ENCODE results near the gene RCN1. TPM values are rescaled to one million over a fixed set of nuclear protein-coding genes. Genes with fewer than 3 reads are reported as not detected.
"Not testable (repeated sequence)": the region's sequence is repeated elsewhere in the genome, so short reads cannot be mapped to it uniquely, and the experiment has no call there.

RCN1 gene
- total RNA-seq, 1 donor from 2014 or later, result 27.5 TPM

DNA sequence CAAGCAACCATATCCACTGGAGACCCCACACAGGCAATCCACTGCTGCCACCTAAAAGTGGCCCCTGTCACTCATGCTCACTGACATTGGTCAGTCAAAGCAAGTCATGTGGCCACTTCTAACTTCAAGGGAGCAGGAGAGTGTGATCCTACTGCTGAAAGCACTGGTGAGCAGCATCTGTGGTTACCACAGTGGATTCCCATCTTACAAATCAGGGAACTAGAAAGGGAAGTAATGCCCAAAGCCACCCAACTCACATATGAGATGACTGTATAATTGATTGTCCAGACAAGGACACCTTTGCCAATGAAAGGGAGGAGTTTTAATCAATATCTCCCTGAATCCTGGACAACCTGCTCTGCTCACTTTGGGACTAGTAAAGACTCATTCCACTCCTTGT is 17.7 kb downstream of the RCN1 start:
- DNase-seq (ENCODE audit: low spot score), result no peak
- intact Hi-C loops (cut with micrococcal nuclease), result no loop called here
- H3K27me3 Mint-ChIP-seq (ENCODE audit: low read depth), result peaks cover 5% of the 10 kb centered on the region
- no peaks in the 10 kb centered on the region for H3K9me3 Mint-ChIP-seq
- H3K4me3 Mint-ChIP-seq (ENCODE audit: low read depth), result no peak overlapping the region
- H3K27ac Mint-ChIP-seq, result no peak overlapping the region
- peaks cover 3% of the 10 kb centered on the region for H3K4me1 Mint-ChIP-seq (ENCODE audit: low read depth)
- H3K36me3 Mint-ChIP-seq (ENCODE audit: low read depth), result peaks cover 15% of the 10 kb centered on the region

DNA sequence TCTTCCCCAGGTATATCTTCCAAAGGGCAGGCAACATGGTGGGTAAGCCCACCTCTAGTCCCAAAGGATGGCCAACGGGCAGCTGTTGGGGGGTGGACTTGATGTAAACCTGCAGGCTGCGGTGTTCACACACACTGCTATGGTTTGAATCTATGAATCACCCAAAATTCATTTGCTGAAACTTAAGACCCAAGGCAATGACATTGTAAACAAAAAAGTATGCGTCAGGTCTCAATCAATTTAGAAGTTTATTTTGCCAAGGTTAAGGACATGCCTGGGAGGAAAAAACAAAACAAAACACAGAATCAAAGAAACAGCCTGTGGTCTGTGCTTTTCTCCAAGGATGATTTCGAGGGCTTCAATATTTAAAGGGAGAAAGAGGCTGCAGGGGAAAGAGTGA is 18.3 kb downstream of the RCN1 start:
- H3K27me3 Mint-ChIP-seq (ENCODE audit: low read depth), result peaks cover 5% of the 10 kb centered on the region
- no peaks in the 10 kb centered on the region for H3K9me3 Mint-ChIP-seq
- no peak overlapping the region for H3K27ac Mint-ChIP-seq
- peaks cover 12% of the 10 kb centered on the region for H3K36me3 Mint-ChIP-seq (ENCODE audit: low read depth)
- no peak for DNase-seq (ENCODE audit: low spot score)
- peaks cover 3% of the 10 kb centered on the region for H3K4me1 Mint-ChIP-seq (ENCODE audit: low read depth)
- intact Hi-C loops (cut with micrococcal nuclease), result no loop called here
- H3K4me3 Mint-ChIP-seq (ENCODE audit: low read depth), result no peak overlapping the region

DNA sequence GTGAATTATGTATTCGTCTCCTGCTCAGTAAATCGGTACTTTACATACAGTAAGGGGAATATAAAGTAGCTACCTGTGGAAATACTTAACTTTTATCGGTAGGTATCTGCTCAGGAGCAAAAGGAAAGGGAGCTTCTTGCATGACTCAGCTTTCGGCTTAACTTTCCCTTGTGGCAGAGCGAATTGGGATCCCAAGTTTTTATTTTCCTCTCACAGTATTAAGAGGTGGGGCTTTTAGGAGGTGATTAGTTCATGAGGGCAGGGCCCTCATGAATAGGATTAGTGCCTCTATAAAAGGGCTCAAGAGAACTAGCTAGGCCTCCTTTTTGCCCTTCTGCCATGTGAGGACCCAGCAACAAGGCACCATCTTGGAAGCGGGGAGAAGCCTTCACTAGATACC is 18.7 kb downstream of the RCN1 start:
- Mint-ChIP-seq H3K9me3 (no peaks in the 10 kb centered on the region), H3K27me3 (ENCODE audit: low read depth) (peaks cover 5% of the 10 kb centered on the region), H3K4me1 (ENCODE audit: low read depth) (peaks cover 3% of the 10 kb centered on the region), H3K4me3 (ENCODE audit: low read depth) (no peak overlapping the region), H3K36me3 (ENCODE audit: low read depth) (peaks cover 11% of the 10 kb centered on the region), H3K27ac (no peak overlapping the region)
- DNase-seq (ENCODE audit: low spot score), result no peak
- intact Hi-C loops (cut with micrococcal nuclease), result no loop called here

DNA sequence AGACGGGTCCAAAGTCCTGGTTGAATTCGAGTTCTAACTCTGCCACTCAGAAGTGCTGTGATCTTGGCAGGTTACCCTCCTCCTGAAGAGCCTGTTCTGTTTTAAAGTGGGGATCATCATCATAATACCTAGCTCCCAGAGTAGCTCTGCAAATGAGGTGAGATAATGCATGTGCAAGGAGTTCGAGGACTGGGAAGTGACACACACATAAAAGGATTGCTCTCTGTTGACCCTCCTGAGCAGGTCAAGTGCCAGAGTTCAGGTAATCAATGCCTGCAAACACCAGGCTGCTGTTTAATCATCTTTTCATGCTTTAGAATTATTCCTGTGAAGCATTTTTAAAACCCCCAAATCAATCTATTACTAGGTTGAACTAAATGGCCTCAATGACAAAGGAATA is 19.9 kb downstream of the RCN1 start:
- Mint-ChIP-seq H3K4me1 (ENCODE audit: low read depth) (peaks cover 3% of the 10 kb centered on the region), H3K36me3 (ENCODE audit: low read depth) (peaks cover 6% of the 10 kb centered on the region), H3K4me3 (ENCODE audit: low read depth) (no peak overlapping the region), H3K9me3 (no peaks in the 10 kb centered on the region), H3K27ac (no peak overlapping the region), H3K27me3 (ENCODE audit: low read depth) (peaks cover 7% of the 10 kb centered on the region)
- intact Hi-C loops (cut with micrococcal nuclease), result no loop called here
- DNase-seq (ENCODE audit: low spot score), result no peak

DNA sequence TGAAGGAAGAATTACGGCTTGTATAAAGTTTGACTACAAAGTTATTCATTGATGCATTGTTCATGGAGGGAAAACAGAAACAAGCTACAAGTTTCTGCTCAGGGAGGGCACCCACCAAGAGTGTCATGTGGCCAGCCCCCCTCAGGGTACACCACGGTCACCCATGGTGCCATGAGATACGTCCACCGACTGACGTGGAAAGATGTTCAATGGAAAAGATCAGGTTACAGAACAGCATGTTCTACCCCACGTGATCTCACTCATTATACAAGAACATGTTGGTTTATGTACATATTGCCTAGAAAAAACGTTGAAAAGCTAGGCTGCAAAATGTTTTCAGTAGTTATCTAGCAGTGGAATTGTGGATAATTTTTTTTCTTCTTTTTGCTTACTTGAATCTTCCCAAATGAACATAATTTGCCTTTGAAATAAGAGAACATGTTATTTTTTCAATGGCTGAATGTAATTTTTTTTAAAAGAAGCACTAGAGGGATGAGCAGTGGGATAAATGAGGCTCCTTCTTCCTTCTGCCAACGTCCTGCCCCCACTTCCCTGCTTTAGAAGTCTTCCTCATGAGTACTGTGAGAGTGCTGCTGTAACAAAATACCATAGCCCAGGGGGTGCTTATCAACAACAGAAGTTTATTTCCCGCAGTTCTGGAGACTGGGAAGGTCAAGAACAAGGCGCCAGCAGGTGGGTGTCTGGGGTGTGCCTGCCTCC is 22.5 kb downstream of the RCN1 start:
- no peak overlapping the region for H3K27ac Mint-ChIP-seq
- H3K4me3 Mint-ChIP-seq (ENCODE audit: low read depth), result no peak overlapping the region
- H3K27me3 Mint-ChIP-seq (ENCODE audit: low read depth), result peaks cover 10% of the 10 kb centered on the region
- H3K4me1 Mint-ChIP-seq (ENCODE audit: low read depth), result no peaks in the 10 kb centered on the region
- intact Hi-C loops (cut with micrococcal nuclease), result no loop called here
- H3K36me3 Mint-ChIP-seq (ENCODE audit: low read depth), result no peaks in the 10 kb centered on the region
- no peak for DNase-seq (ENCODE audit: low spot score)
- no peaks in the 10 kb centered on the region for H3K9me3 Mint-ChIP-seq

DNA sequence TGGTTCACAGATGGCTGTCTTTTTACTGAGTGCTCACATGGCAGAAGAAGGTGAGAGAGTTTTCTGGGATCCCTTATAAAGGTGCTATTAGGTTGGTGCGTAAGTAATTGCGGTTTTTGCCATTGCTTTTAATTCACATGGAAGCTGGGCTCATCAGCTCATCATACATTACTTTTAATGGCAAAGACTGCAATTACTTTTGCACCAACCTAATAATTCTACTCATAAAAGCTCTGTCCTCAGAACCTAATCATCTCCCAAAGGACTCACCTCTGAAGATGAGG is 23.0 kb downstream of the RCN1 start:
- no peaks in the 10 kb centered on the region for H3K9me3 Mint-ChIP-seq
- peaks cover 10% of the 10 kb centered on the region for H3K27me3 Mint-ChIP-seq (ENCODE audit: low read depth)
- H3K4me3 Mint-ChIP-seq (ENCODE audit: low read depth), result no peak overlapping the region
- no peak overlapping the region for H3K27ac Mint-ChIP-seq
- no peak for DNase-seq (ENCODE audit: low spot score)
- intact Hi-C loops (cut with micrococcal nuclease), result no loop called here
- H3K4me1 Mint-ChIP-seq (ENCODE audit: low read depth), result no peaks in the 10 kb centered on the region
- H3K36me3 Mint-ChIP-seq (ENCODE audit: low read depth), result no peaks in the 10 kb centered on the region

DNA sequence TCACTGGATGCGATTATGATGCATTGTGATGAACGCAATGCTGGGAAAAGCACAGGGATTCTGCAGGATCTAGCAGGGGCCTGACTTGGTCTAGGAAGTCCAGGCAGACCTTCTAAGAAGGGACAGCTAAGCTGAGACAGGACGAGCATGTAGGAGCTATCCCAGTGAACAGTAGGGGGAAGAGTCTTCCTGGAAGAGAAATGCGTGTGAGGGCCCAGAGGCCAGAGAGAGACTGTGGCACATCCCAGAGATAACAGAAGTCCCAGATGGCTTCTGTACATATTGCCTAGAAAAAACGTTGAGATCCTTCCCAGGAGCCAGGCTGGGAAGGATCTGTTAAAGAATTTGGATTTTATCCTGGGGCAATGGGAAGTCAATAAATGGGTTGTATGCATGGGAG is 24.6 kb downstream of the RCN1 start:
- no peaks in the 10 kb centered on the region for H3K36me3 Mint-ChIP-seq (ENCODE audit: low read depth)
- no peak overlapping the region for H3K27ac Mint-ChIP-seq
- peaks cover 13% of the 10 kb centered on the region for H3K27me3 Mint-ChIP-seq (ENCODE audit: low read depth)
- H3K4me3 Mint-ChIP-seq (ENCODE audit: low read depth), result no peak overlapping the region
- no peaks in the 10 kb centered on the region for H3K4me1 Mint-ChIP-seq (ENCODE audit: low read depth)
- DNase-seq (ENCODE audit: low spot score), result no peak
- intact Hi-C loops (cut with micrococcal nuclease), result no loop called here
- H3K9me3 Mint-ChIP-seq, result peaks cover 6% of the 10 kb centered on the region

DNA sequence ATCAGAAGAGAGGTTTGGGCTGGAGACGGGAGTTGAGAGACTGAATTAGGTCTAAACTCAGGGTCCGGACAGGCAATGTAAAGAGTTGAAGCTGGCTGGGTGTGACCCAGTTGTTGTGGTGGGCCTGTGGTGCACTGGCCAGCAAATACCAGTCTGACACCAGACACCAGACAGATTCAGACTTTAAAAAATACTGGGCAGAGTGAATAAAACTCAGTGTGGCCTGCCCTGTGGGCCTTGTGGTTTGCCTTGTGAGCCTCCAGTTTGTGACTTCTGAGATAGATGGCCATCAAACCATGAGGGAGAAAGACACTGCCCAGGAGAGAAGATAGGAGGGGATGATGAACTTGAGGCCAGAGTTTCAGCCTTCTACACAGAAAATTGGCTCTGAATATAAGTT is 25.8 kb downstream of the RCN1 start:
- Mint-ChIP-seq H3K9me3 (peaks cover 14% of the 10 kb centered on the region), H3K27me3 (ENCODE audit: low read depth) (peaks cover 13% of the 10 kb centered on the region), H3K4me3 (ENCODE audit: low read depth) (no peak overlapping the region), H3K36me3 (ENCODE audit: low read depth) (no peaks in the 10 kb centered on the region), H3K4me1 (ENCODE audit: low read depth) (peaks cover 4% of the 10 kb centered on the region), H3K27ac (no peak overlapping the region)
- DNase-seq (ENCODE audit: low spot score), result no peak
- intact Hi-C loops (cut with micrococcal nuclease), result no loop called here

DNA sequence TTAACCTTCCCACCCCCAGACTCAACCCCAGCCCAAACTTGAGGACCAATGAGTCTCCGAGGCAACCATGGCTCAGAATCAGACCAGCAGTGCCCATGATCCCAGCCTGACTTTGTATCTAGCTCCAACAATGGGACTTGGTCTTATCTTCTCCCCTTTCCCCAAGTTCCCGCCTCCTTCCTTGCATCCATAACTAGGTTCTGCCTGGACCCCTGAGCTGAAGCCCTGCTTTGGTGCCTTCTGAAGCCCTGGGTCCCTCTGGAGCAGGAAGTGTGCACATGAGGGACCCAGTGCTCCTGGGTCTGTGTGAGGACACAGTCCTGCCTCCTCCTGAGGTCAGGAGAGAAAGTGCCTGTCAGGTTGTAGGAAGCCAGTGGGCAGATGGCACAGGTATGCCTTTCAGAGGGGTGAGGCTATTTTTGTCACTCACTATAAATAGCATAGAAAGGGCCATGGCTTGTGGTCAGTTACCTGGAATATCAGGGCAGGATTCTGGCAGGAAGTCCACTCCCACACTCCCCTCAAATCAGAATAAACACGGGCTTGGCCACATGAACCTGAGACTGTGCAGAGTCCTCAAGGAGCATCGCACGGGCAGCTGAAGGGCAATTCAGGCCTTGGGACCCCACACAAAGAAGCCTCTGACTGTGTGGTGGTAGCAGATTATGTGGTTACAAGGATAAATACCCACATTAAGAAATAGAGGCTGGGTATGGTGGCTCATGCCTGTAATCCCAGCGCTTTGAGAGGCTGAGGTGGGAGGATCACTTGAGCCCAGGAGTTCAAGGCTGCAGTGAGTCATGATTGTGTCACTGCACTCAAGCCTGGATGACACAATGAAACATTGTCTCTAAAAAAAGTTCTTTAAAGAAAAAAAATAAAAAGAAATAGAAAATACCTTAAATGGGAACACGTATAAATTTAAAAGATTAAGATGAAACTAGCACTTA is 27.4 kb downstream of the RCN1 start:
- H3K36me3 Mint-ChIP-seq (ENCODE audit: low read depth), result no peaks in the 10 kb centered on the region
- no peak overlapping the region for H3K27ac Mint-ChIP-seq
- H3K27me3 Mint-ChIP-seq (ENCODE audit: low read depth), result peaks cover 13% of the 10 kb centered on the region
- peaks cover 14% of the 10 kb centered on the region for H3K4me1 Mint-ChIP-seq (ENCODE audit: low read depth)
- no peak overlapping the region for H3K4me3 Mint-ChIP-seq (ENCODE audit: low read depth)
- intact Hi-C loops (cut with micrococcal nuclease), result no loop called here
- no peak for DNase-seq (ENCODE audit: low spot score)
- H3K9me3 Mint-ChIP-seq, result peaks cover 14% of the 10 kb centered on the region

DNA sequence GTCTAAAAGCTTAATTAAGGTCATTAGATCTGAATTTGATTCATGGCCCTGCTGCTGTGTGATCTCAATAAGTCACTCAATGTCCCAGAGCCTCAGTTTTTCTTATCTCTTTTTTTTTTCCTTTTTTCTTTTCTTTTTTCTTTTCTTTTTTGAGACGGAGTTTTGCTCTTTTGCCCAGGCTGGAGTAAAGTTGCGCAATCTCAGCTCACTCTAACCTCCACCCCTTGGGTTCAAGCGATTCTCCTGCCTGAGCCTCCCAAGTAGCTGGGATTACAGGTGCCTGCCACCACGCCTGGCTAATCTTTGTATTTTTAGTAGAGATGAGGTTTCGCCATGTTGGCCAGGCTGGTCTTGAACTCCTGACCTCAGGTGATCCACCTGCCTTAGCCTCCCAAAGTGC is 28.3 kb downstream of the RCN1 start:
- H3K36me3 Mint-ChIP-seq (ENCODE audit: low read depth); intact Hi-C loops (cut with micrococcal nuclease); H3K4me3 Mint-ChIP-seq (ENCODE audit: low read depth); DNase-seq (ENCODE audit: low spot score); H3K27ac Mint-ChIP-seq: not testable (repeated sequence)
- peaks cover 14% of the 10 kb centered on the region for H3K4me1 Mint-ChIP-seq (ENCODE audit: low read depth)
- peaks cover 15% of the 10 kb centered on the region for H3K27me3 Mint-ChIP-seq (ENCODE audit: low read depth)
- H3K9me3 Mint-ChIP-seq, result peaks cover 14% of the 10 kb centered on the region

DNA sequence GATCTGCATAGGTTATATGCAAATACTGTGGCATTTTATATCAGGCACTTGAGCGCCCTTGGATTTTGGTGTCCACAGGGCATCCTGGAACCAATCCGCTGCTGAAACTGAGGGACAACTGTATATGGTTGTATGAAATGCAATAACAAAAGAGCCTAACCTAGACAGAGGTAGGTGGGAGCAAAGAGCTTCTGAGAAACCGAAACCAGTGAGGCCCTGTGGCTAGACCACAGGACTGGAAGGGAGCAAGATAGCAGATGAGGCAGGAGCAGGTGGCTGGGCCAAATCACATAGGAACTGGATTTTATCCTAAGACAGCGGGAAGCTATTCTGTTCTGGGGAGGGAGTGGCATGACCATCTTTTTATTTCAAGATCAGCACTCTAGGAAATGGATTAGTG is 30.1 kb downstream of the RCN1 start:
- DNase-seq (ENCODE audit: low spot score), result peak; percentile 10
- Mint-ChIP-seq H3K9me3 (peaks cover 14% of the 10 kb centered on the region), H3K27ac (no peak overlapping the region), H3K4me3 (ENCODE audit: low read depth) (no peak overlapping the region), H3K4me1 (ENCODE audit: low read depth) (peaks cover 14% of the 10 kb centered on the region), H3K36me3 (ENCODE audit: low read depth) (no peaks in the 10 kb centered on the region), H3K27me3 (ENCODE audit: low read depth) (peaks cover 25% of the 10 kb centered on the region)
- intact Hi-C loops (cut with micrococcal nuclease), result no loop called here

DNA sequence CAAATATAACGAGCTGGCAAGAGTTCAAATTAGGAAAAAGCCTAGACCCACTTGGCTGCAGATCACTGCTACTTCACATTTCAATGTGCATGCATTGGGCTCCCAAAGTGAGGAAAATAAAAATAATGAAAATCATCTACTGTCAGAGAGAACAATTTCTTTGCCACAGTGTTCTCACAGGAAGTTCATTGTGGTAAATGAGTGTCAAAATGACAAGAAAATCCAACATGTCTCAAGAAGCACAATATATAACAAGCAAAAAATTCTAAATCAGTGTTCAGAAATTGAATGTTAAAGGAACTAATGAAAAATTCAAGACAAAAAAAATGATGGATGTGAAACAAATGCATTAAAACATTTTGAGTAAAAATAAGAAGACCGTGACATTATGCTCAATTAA is 31.3 kb downstream of the RCN1 start:
- peaks cover 14% of the 10 kb centered on the region for H3K9me3 Mint-ChIP-seq
- no peak overlapping the region for H3K27ac Mint-ChIP-seq
- peaks cover 14% of the 10 kb centered on the region for H3K4me1 Mint-ChIP-seq (ENCODE audit: low read depth)
- intact Hi-C loops (cut with micrococcal nuclease), result no loop called here
- H3K27me3 Mint-ChIP-seq (ENCODE audit: low read depth), result peaks cover 26% of the 10 kb centered on the region
- no peaks in the 10 kb centered on the region for H3K36me3 Mint-ChIP-seq (ENCODE audit: low read depth)
- DNase-seq (ENCODE audit: low spot score), result no peak
- no peak overlapping the region for H3K4me3 Mint-ChIP-seq (ENCODE audit: low read depth)

DNA sequence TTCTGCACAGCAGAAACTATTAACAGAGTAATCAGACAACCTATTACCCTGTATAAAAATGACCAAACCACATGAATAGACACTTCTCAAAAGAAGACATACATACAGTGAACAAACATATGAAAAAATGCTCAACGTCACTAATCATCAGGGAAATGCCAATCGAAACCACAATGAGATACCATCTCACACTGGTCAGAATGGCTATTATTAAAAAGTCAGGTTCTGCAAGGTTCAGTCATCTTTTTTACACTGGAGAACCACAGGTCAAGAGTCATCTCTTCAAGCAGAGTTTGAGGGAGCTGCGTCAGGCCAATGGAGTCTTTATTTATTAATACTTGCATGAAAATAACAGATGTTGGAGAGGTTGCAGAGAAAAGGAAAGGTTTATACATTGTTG is 40.4 kb downstream of the RCN1 start:
- no peak overlapping the region for H3K4me3 Mint-ChIP-seq (ENCODE audit: low read depth)
- no peaks in the 10 kb centered on the region for H3K4me1 Mint-ChIP-seq (ENCODE audit: low read depth)
- no peak for DNase-seq (ENCODE audit: low spot score)
- no peaks in the 10 kb centered on the region for H3K36me3 Mint-ChIP-seq (ENCODE audit: low read depth)
- H3K27ac Mint-ChIP-seq, result no peak overlapping the region
- no peaks in the 10 kb centered on the region for H3K9me3 Mint-ChIP-seq
- intact Hi-C loops (cut with micrococcal nuclease), result no loop called here
- peaks cover 21% of the 10 kb centered on the region for H3K27me3 Mint-ChIP-seq (ENCODE audit: low read depth)

All from activated T-helper 2 cell treated with anti-CD3 and anti-CD28 coated beads, Interferon-gamma antibody, Interleukin-2, Interleukin-4, amounts not matched to agents 10 μg/mL and 5 μg/mL and 100 μg/mL, durations not matched to agents 14 hours and 24 hours and 36 hours (primary cell).